GM23338 (cell line): Measurements from ENCODE around the gene CAV2. TPM values are rescaled to one million over a fixed set of nuclear protein-coding genes. Genes with fewer than 3 reads are reported as not detected.

Experiments
- ATAC-seq: fragments of 200-7000 bp; cut with Tn5 transposase; 3 replicates; pipeline ENCODE4 v1.9.1; 2020
- DNase-seq: peaks from one replicate; pipeline ENCODE4 v3.0.0-alpha.2; 2015; ENCODE audit warnings: low spot score
- H2AFZ ChIP-seq: fragments of 200-600 bp; sonication (generic); 2 replicates; pipeline ENCODE4 v1.8.0; 2016; ENCODE audit warnings: antibody characterized with exemption, mild to moderate bottlenecking, moderate library complexity
- H3F3A ChIP-seq: fragments of 200-600 bp; sonication (generic); replicated peaks from 2 replicates; pipeline ENCODE4 v1.8.0; 2017; ENCODE audit warnings: antibody characterized with exemption, mixed run types, low read depth
- H3K27ac ChIP-seq: fragments of 200-600 bp; sonication (generic); 2 replicates; pipeline ENCODE4 v1.6.1; 2016; ENCODE audit warnings: low read depth
- H3K27me3 ChIP-seq: fragments of 200-600 bp; sonication (generic); 2 replicates; pipeline ENCODE4 v1.8.0; 2016; ENCODE audit warnings: mild to moderate bottlenecking, mixed run types, moderate library complexity; ENCODE audit not compliant: insufficient read depth
- H3K36me3 ChIP-seq: fragments of 200-600 bp; sonication (generic); 2 replicates; pipeline ENCODE4 v1.8.0; 2016; ENCODE audit warnings: mild to moderate bottlenecking; ENCODE audit not compliant: insufficient read depth
- H3K4me1 ChIP-seq: fragments of 200-600 bp; sonication (generic); 2 replicates; pipeline ENCODE4 v1.8.0; 2016; ENCODE audit warnings: mild to moderate bottlenecking, moderate library complexity; ENCODE audit not compliant: insufficient read depth
- H3K4me2 ChIP-seq: fragments of 200-600 bp; sonication (generic); 2 replicates; pipeline ENCODE4 v1.7.1; 2017; ENCODE audit warnings: mixed run types
- H3K4me3 ChIP-seq: fragments of 200-600 bp; sonication (generic); 2 replicates; pipeline ENCODE4 v1.6.1; 2016; ENCODE audit warnings: mixed run types
- H3K79me2 ChIP-seq: fragments of 200-600 bp; sonication (generic); replicated peaks from 2 replicates; pipeline ENCODE4 v1.8.0; 2017; ENCODE audit warnings: mild to moderate bottlenecking; ENCODE audit not compliant: insufficient read depth
- H3K9me2 ChIP-seq: fragments of 200-600 bp; sonication (generic); 2 replicates; pipeline ENCODE4 v1.8.0; 2017; ENCODE audit not compliant: insufficient read depth
- H4K20me1 ChIP-seq: fragments of 200-600 bp; sonication (generic); replicated peaks from 2 replicates; pipeline ENCODE4 v1.8.0; 2017; ENCODE audit warnings: mild to moderate bottlenecking; ENCODE audit not compliant: insufficient read depth
- H3K27ac Mint-ChIP-seq: 2 replicates; pipeline ENCODE4 v1.8.0; 2020; ENCODE audit warnings: inconsistent platforms, mild to moderate bottlenecking, moderate library complexity, mixed read lengths
- H3K27me3 Mint-ChIP-seq: 3 replicates; pipeline ENCODE4 v1.8.0; 2022; ENCODE audit warnings: low read depth, mild to moderate bottlenecking, moderate library complexity, mixed read lengths, inconsistent platforms; ENCODE audit not compliant: insufficient read depth, poor library complexity
- H3K36me3 Mint-ChIP-seq: 3 replicates; pipeline ENCODE4 v1.8.0; 2021; ENCODE audit warnings: low read depth, mild to moderate bottlenecking, inconsistent platforms, moderate library complexity, mixed read lengths
- H3K4me1 Mint-ChIP-seq: 3 replicates; pipeline ENCODE4 v1.8.0; 2020; ENCODE audit warnings: mild to moderate bottlenecking, inconsistent platforms, mixed read lengths
- H3K4me3 Mint-ChIP-seq: 3 replicates; pipeline ENCODE4 v1.8.0; 2021; ENCODE audit warnings: moderate library complexity, mild to moderate bottlenecking, inconsistent platforms, mixed read lengths
- H3K9me3 Mint-ChIP-seq: 3 replicates; pipeline ENCODE4 v1.8.0; 2020; ENCODE audit warnings: moderate library complexity, mild to moderate bottlenecking, inconsistent platforms, mixed read lengths
- CREB1 ChIP-seq: fragments of 250-450 bp; sonication (Bioruptor Pico); IDR thresholded peaks from 2 replicates; pipeline ENCODE4 v1.5.0; 2020; ENCODE audit warnings: low read depth, mild to moderate bottlenecking, moderate library complexity
- EZH2phosphoT487 ChIP-seq: fragments of 200-600 bp; sonication (generic); IDR thresholded peaks from one replicate; pipeline ENCODE4 v1.8.1; 2018; ENCODE audit warnings: antibody characterized with exemption; ENCODE audit not compliant: unreplicated experiment
- JUNB ChIP-seq: IDR thresholded peaks from one replicate; pipeline ENCODE4 v1.6.1; 2016; ENCODE audit warnings: antibody characterized with exemption; ENCODE audit not compliant: unreplicated experiment
- POLR2AphosphoS5 ChIP-seq: IDR thresholded peaks from 2 replicates; pipeline ENCODE4 v1.6.1; 2016; ENCODE audit warnings: antibody characterized with exemption, low read depth
- STAT1 ChIP-seq: IDR thresholded peaks from one replicate; pipeline ENCODE4 v1.6.1; 2016; ENCODE audit warnings: antibody characterized with exemption; ENCODE audit not compliant: unreplicated experiment
- ZNF114 ChIP-seq: fragments of 250-450 bp; sonication (Bioruptor Pico); IDR thresholded peaks from 2 replicates; pipeline ENCODE4 v1.5.0; 2020; ENCODE audit warnings: mild to moderate bottlenecking, moderate library complexity
- ZNF331 ChIP-seq: fragments of 250-450 bp; sonication (Bioruptor Pico); IDR thresholded peaks from 2 replicates; pipeline ENCODE4 v1.5.0; 2020; ENCODE audit warnings: low read depth, mild to moderate bottlenecking, moderate library complexity
- ZNF462 ChIP-seq: fragments of 250-450 bp; sonication (Bioruptor Pico); IDR thresholded peaks from 2 replicates; pipeline ENCODE4 v1.5.0; 2020; ENCODE audit warnings: mild to moderate bottlenecking, moderate library complexity
- polyA plus RNA-seq: library from polyadenylated mRNA; unstranded; fragments of >200 nt; fragmentation: Nextera tagmentation; extraction: Ambion mirVana; gene quantifications from 2 replicates; pipeline ENCODE4 v1.2.1, GENCODE V29; 2016
- total RNA-seq: library from RNA; depleted of rRNA; stranded (reverse); fragments of >200 nt; shearing (Covaris generic); gene quantifications from 2 replicates; pipeline ENCODE4 v1.2.3, GENCODE V29; 2014

CAV2 gene
- total and polyA plus RNA-seq, 2 experiments from 2014 or later, result 4.2 to 6.6 TPM

- Histone ChIP-seq H3K27ac (no peak overlapping the region), H3K27me3 (no peaks in the 10 kb centered on the region), H2AFZ (no peak overlapping the region), H3F3A (no peaks in the 10 kb centered on the region), H3K4me1 (no peaks in the 10 kb centered on the region), H3K4me3 (no peak overlapping the region), H3K9me2 (no peaks in the 10 kb centered on the region; the same call in 1 of the 2 replicates), H3K4me2 (no peak overlapping the region), H3K79me2 (no peaks in the 10 kb centered on the region), H4K20me1 (no peaks in the 10 kb centered on the region), H3K36me3 (no peaks in the 10 kb centered on the region)
- Mint-ChIP-seq H3K27me3 (no peaks in the 10 kb centered on the region), H3K36me3 (no peaks in the 10 kb centered on the region), H3K9me3 (no peaks in the 10 kb centered on the region), H3K4me1 (peaks cover 2% of the 10 kb centered on the region; the same call in 1 of the 3 replicates), H3K27ac (no peak overlapping the region), H3K4me3 (no peak overlapping the region)
- TF ChIP-seq ZNF114 (no peak), STAT1 (no peak), POLR2AphosphoS5 (no peak), CREB1 (CRISPR knock-in tag) (no peak), EZH2phosphoT487 (no peak), JUNB (no peak), ZNF331 (CRISPR knock-in tag) (no peak), ZNF462 (CRISPR knock-in tag) (no peak)
- ATAC-seq, result no peak
- no peak for DNase-seq
These were observed 45.2 kb upstream of the CAV2 start for GRCh38 chr7:116454377-116454776.
